Mucosa of gallbladder (tissue), 1 donor: ENCODE data around the gene MPP7. TPM values are rescaled to one million over a fixed set of nuclear protein-coding genes. Genes with fewer than 3 reads are reported as not detected.

ENCODE experiments used
- DNase-seq: peaks from one replicate; pipeline ENCODE4 v3.0.0-alpha.2; 2020; ENCODE audit warnings: low spot score
- total RNA-seq: library from RNA; stranded (reverse); gene quantifications from one replicate; pipeline ENCODE4 v1.2.1, GENCODE V29; 2021
- donor health status: DM: no; HTN: no; CAD: no.

Gene MPP7
- total RNA-seq, 1 donor from 2014 or later = 47.5 TPM

GRCh38 chr10:28305553-28305952 lies 2.7 kb upstream of the MPP7 start:
- no peak for DNase-seq

- no peak for DNase-seq
Measured at GRCh38 chr10:28304032-28304571, 1.2 kb upstream of the MPP7 start.

- DNase-seq = no peak
Measured at GRCh38 chr10:28302012-28302637, 739 bp downstream of the MPP7 start.

- no peak for DNase-seq
Measured at GRCh38 chr10:28300027-28300426, 2.8 kb downstream of the MPP7 start.

GRCh38 chr10:28298951-28299350 lies 3.9 kb downstream of the MPP7 start:
- no peak for DNase-seq

GRCh38 chr10:28296023-28296422 lies 6.8 kb downstream of the MPP7 start:
- DNase-seq = no peak

- no peak for DNase-seq
Measured at GRCh38 chr10:28295336-28295735, 7.5 kb downstream of the MPP7 start.

- no peak for DNase-seq
Measured at GRCh38 chr10:28294809-28295208, 8.1 kb downstream of the MPP7 start.

- no peak for DNase-seq
Measured at GRCh38 chr10:28294169-28294532, 8.7 kb downstream of the MPP7 start.

GRCh38 chr10:28293236-28294168 lies 9.4 kb downstream of the MPP7 start:
- DNase-seq = no peak

- DNase-seq = no peak
Measured at GRCh38 chr10:28291881-28292297, 11.0 kb downstream of the MPP7 start.

GRCh38 chr10:28285816-28286215 lies 17.0 kb downstream of the MPP7 start:
- no peak for DNase-seq

- no peak for DNase-seq
Measured at GRCh38 chr10:28284126-28284525, 18.7 kb downstream of the MPP7 start.

- no peak for DNase-seq
Measured at GRCh38 chr10:28283251-28283650, 19.6 kb downstream of the MPP7 start.

GRCh38 chr10:28282336-28282735 lies 20.5 kb downstream of the MPP7 start:
- DNase-seq = no peak

- DNase-seq = no peak
Measured at GRCh38 chr10:28281726-28282315, 21.0 kb downstream of the MPP7 start.

- DNase-seq = no peak
Measured at GRCh38 chr10:28280652-28281051, 22.2 kb downstream of the MPP7 start.

- DNase-seq = no peak
Measured at GRCh38 chr10:28279878-28280277, 23.0 kb downstream of the MPP7 start.

GRCh38 chr10:28278842-28279241 lies 24.0 kb downstream of the MPP7 start:
- DNase-seq = no peak

- DNase-seq = no peak
Measured at GRCh38 chr10:28276384-28276783, 26.5 kb downstream of the MPP7 start.

- no peak for DNase-seq
Measured at GRCh38 chr10:28274475-28274874, 28.4 kb downstream of the MPP7 start.

GRCh38 chr10:28273343-28273742 lies 29.5 kb downstream of the MPP7 start:
- no peak for DNase-seq
